CD14-positive monocyte (primary cell): ENCODE measurements around the gene ANK2. TPM values are rescaled to one million over a fixed set of nuclear protein-coding genes. Genes with fewer than 3 reads are reported as not detected.

Source experiments
- DNase-seq, 3 donors: peaks; one replicate each; pipeline ENCODE4 v3.0.0-alpha.2; 2011 to 2022
- H2AFZ ChIP-seq: 2 replicates; pipeline ENCODE4 v1.6.0; 2012; ENCODE audit warnings: mild to moderate bottlenecking, low read depth, low read length, inconsistent platforms; ENCODE audit not compliant: insufficient read depth, poor library complexity, severe bottlenecking
- H3K27ac ChIP-seq, 2 donors: 1 replicate in 1 of 2; 2 replicates in 1 of 2; pipeline ENCODE4 v1.5.1; 2012 to 2013; ENCODE audit warnings: low read length in 2 of 2, control low read depth in 1 of 2, inconsistent platforms in 1 of 2, low read depth in 1 of 2, mild to moderate bottlenecking in 1 of 2
- H3K27me3 ChIP-seq, 2 donors: one replicate each; pipeline versions ENCODE4 v1.6.0 to v1.6.1; 2011 to 2013; ENCODE audit warnings: low read length in 2 of 2; ENCODE audit not compliant: control insufficient read depth in 2 of 2, insufficient read depth in 2 of 2
- H3K36me3 ChIP-seq, 2 donors: replicated peaks in 1 of 2; 1 replicate in 1 of 2; 2 replicates in 1 of 2; pipeline versions ENCODE4 v1.5.1 to v1.6.1; 2012 to 2013; ENCODE audit warnings: low read length in 2 of 2, control low read depth in 1 of 2, inconsistent platforms in 1 of 2, mild to moderate bottlenecking in 1 of 2; ENCODE audit not compliant: insufficient read depth in 2 of 2, control insufficient read depth in 1 of 2
- H3K4me1 ChIP-seq, 2 donors: 1 replicate in 1 of 2; 2 replicates in 1 of 2; pipeline versions ENCODE4 v1.5.1 to v1.6.1; 2012 to 2013; ENCODE audit warnings: low read length in 2 of 2, control low read depth in 1 of 2, inconsistent platforms in 1 of 2, mild to moderate bottlenecking in 1 of 2, moderate library complexity in 1 of 2; ENCODE audit not compliant: insufficient read depth in 2 of 2, control insufficient read depth in 1 of 2
- H3K4me2 ChIP-seq: replicated peaks from 2 replicates; pipeline ENCODE3; 2012; ENCODE audit warnings: low read length, moderate library complexity, mild to moderate bottlenecking; ENCODE audit not compliant: poor library complexity, severe bottlenecking; ENCODE audit errors: extremely low read depth
- H3K4me3 ChIP-seq, 3 experiments: fragments of 200-600 bp in 1 of 3; sonication (generic) in 1 of 3; replicated peaks in 1 of 3; 1 replicate in 2 of 3; 2 replicates in 1 of 3; pipeline ENCODE4 v1.5.1; 2011 to 2013; ENCODE audit warnings: low read length in 3 of 3, mild to moderate bottlenecking in 3 of 3, control low read depth in 2 of 3, low read depth in 2 of 3, inconsistent platforms in 1 of 3, moderate library complexity in 1 of 3
- H3K79me2 ChIP-seq: 2 replicates; pipeline ENCODE4 v1.6.0; 2012; ENCODE audit warnings: mild to moderate bottlenecking, control low read depth, inconsistent platforms, low read length, moderate library complexity; ENCODE audit not compliant: insufficient read depth
- H3K9ac ChIP-seq: 2 replicates; pipeline ENCODE4 v1.6.0; 2017; ENCODE audit warnings: low read length, mild to moderate bottlenecking; ENCODE audit not compliant: insufficient read depth, poor library complexity, severe bottlenecking
- H3K9me3 ChIP-seq, 2 donors: replicated peaks in 1 of 2; 1 replicate in 1 of 2; 2 replicates in 1 of 2; pipeline versions ENCODE4 v1.5.1 to v1.6.1; 2012 to 2013; ENCODE audit warnings: low read length in 2 of 2, control low read depth in 1 of 2; ENCODE audit not compliant: control insufficient read depth in 1 of 2, insufficient read depth in 1 of 2
- H4K20me1 ChIP-seq: 2 replicates; pipeline ENCODE4 v1.6.0; 2012; ENCODE audit warnings: mild to moderate bottlenecking, low read length, control low read depth, moderate library complexity; ENCODE audit not compliant: insufficient read depth
- H3K27ac Mint-ChIP-seq, 7 donors: one replicate each; pipeline ENCODE4 v1.8.0; 2020; ENCODE audit warnings: mild to moderate bottlenecking in 7 of 7, mixed read lengths in 7 of 7, moderate library complexity in 6 of 7, inconsistent platforms in 2 of 7
- H3K27me3 Mint-ChIP-seq, 3 donors: one replicate each; pipeline ENCODE4 v1.8.0; 2021 to 2022; ENCODE audit warnings: low read depth in 3 of 3, mild to moderate bottlenecking in 3 of 3, mixed read lengths in 3 of 3, moderate library complexity in 3 of 3, inconsistent platforms in 1 of 3
- H3K36me3 Mint-ChIP-seq, 2 donors: one replicate each; pipeline ENCODE4 v1.8.0; 2020; ENCODE audit warnings: mixed read lengths in 2 of 2, inconsistent platforms in 1 of 2, mild to moderate bottlenecking in 1 of 2
- H3K4me1 Mint-ChIP-seq: one replicate; pipeline ENCODE4 v1.8.0; 2020; ENCODE audit warnings: mild to moderate bottlenecking, mixed read lengths
- H3K4me3 Mint-ChIP-seq, 2 donors: one replicate each; pipeline ENCODE4 v1.8.0; 2020; ENCODE audit warnings: mild to moderate bottlenecking in 2 of 2, mixed read lengths in 2 of 2, moderate library complexity in 1 of 2
- H3K9me3 Mint-ChIP-seq, 7 donors: one replicate each; pipeline ENCODE4 v1.8.0; 2020 to 2022; ENCODE audit warnings: mixed read lengths in 7 of 7, mild to moderate bottlenecking in 6 of 7, moderate library complexity in 6 of 7, inconsistent platforms in 2 of 7
- WGBS: methylation state at CpG from one replicate; pipeline ENCODE4 v1.1.5; 2013; ENCODE audit warnings: missing lambda C conversion rate; ENCODE audit not compliant: insufficient coverage; 5-methylcytosine and 5-hydroxymethylcytosine counted together
- intact Hi-C, 2 donors: fragments of 100-400 bp; cut with micrococcal nuclease; formaldehyde crosslinking; loops; one replicate each; pipeline versions ENCODE4 v1.15.0 to v1.15.1; 2023
- polyA plus RNA-seq, 3 donors: library from polyadenylated mRNA; depleted of rRNA in 1 of 3; unstranded in 2 of 3; stranded (reverse) in 1 of 3; fragments of 300-500 nt in 2 of 3; fragments of >200 nt in 1 of 3; fragmentation: Illumina TruSeq in 2 of 3; gene quantifications; 1 replicate in 2 of 3; 2 replicates in 1 of 3; pipeline ENCODE4 v1.2.3, GENCODE V29; 2012 to 2021
- TF ChIP-seq, protein P1 (sequence below): fragments of 200-600 bp; IDR thresholded peaks from one replicate; pipeline ENCODE4 v1.8.0; 2022; ENCODE audit warnings: antibody characterized with exemption, mild to moderate bottlenecking

Gene ANK2
- polyA plus RNA-seq, 3 donors, result not detected

- H3K27me3 ChIP-seq, result peaks cover 0 to 11% of the 10 kb centered on the region in 2 donors
- H3K27ac Mint-ChIP-seq, result no peak overlapping the region
- H3K4me1 Mint-ChIP-seq, result peaks cover 11% of the 10 kb centered on the region
- no peaks in the 10 kb centered on the region for H3K36me3 Mint-ChIP-seq
- no peaks in the 10 kb centered on the region for H3K36me3 ChIP-seq
- no peak overlapping the region for H3K4me2 ChIP-seq
- no peaks in the 10 kb centered on the region for H3K9me3 ChIP-seq
- H3K9ac ChIP-seq, result no peak overlapping the region
- intact Hi-C loops, result no loop called here
- peaks cover 2 to 15% (median 12%) of the 10 kb centered on the region in 3 donors for H3K27me3 Mint-ChIP-seq
- H3K79me2 ChIP-seq, result no peaks in the 10 kb centered on the region
- H3K27ac ChIP-seq, result no peak overlapping the region
- DNase-seq, result no peak
- H3K4me3 ChIP-seq, result no peak overlapping the region
- H2AFZ ChIP-seq, result no peak overlapping the region
- TF ChIP-seq, protein P1, sequence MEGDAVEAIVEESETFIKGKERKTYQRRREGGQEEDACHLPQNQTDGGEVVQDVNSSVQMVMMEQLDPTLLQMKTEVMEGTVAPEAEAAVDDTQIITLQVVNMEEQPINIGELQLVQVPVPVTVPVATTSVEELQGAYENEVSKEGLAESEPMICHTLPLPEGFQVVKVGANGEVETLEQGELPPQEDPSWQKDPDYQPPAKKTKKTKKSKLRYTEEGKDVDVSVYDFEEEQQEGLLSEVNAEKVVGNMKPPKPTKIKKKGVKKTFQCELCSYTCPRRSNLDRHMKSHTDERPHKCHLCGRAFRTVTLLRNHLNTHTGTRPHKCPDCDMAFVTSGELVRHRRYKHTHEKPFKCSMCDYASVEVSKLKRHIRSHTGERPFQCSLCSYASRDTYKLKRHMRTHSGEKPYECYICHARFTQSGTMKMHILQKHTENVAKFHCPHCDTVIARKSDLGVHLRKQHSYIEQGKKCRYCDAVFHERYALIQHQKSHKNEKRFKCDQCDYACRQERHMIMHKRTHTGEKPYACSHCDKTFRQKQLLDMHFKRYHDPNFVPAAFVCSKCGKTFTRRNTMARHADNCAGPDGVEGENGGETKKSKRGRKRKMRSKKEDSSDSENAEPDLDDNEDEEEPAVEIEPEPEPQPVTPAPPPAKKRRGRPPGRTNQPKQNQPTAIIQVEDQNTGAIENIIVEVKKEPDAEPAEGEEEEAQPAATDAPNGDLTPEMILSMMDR, result no peak
- no peaks in the 10 kb centered on the region for H4K20me1 ChIP-seq
- H3K4me3 Mint-ChIP-seq, result peak overlapping the region in 1 of 2 donors; percentile 23
- no CpG with 5 or more reads among the region's 3 CpGs for WGBS
- H3K9me3 Mint-ChIP-seq, result no peaks in the 10 kb centered on the region
- H3K4me1 ChIP-seq, result peaks cover 0 to 5% of the 10 kb centered on the region in 2 donors
Observed at GRCh38 chr4:113356453-113356852, 307.0 kb downstream of the ANK2 start.

GRCh38 chr4:113358784-113359183, 309.3 kb downstream of the ANK2 start:
- H4K20me1 ChIP-seq, result no peaks in the 10 kb centered on the region
- H3K4me3 ChIP-seq, result no peak overlapping the region
- no peak overlapping the region for H3K9ac ChIP-seq
- TF ChIP-seq, protein P1, result no peak
- H3K27ac ChIP-seq, result no peak overlapping the region
- H3K27ac Mint-ChIP-seq, result no peak overlapping the region
- 100% methylated on average over 4 of the region's 5 CpGs for WGBS
- no peaks in the 10 kb centered on the region for H3K9me3 ChIP-seq
- DNase-seq, result no peak
- H3K27me3 ChIP-seq, result peaks cover 0 to 11% of the 10 kb centered on the region in 2 donors
- intact Hi-C loops, result no loop called here
- H3K4me3 Mint-ChIP-seq, result no peak overlapping the region
- H3K4me2 ChIP-seq, result no peak overlapping the region
- H3K36me3 Mint-ChIP-seq, result no peaks in the 10 kb centered on the region
- H3K27me3 Mint-ChIP-seq, result peaks cover 0 to 15% (median 10%) of the 10 kb centered on the region in 3 donors
- peaks cover 11% of the 10 kb centered on the region for H3K4me1 Mint-ChIP-seq
- no peaks in the 10 kb centered on the region for H3K9me3 Mint-ChIP-seq
- no peak overlapping the region for H2AFZ ChIP-seq
- H3K79me2 ChIP-seq, result no peaks in the 10 kb centered on the region
- H3K36me3 ChIP-seq, result no peaks in the 10 kb centered on the region
- peaks cover 0 to 5% of the 10 kb centered on the region in 2 donors for H3K4me1 ChIP-seq
